Medulla oblongata (tissue), 1 donor: Measurements from ENCODE around the gene HRH3.

ENCODE experiments used
- DNase-seq: peaks from one replicate; pipeline ENCODE4 v3.0.0-alpha.2; 2015; ENCODE audit errors: extremely low spot score

Gene HRH3

DNA sequence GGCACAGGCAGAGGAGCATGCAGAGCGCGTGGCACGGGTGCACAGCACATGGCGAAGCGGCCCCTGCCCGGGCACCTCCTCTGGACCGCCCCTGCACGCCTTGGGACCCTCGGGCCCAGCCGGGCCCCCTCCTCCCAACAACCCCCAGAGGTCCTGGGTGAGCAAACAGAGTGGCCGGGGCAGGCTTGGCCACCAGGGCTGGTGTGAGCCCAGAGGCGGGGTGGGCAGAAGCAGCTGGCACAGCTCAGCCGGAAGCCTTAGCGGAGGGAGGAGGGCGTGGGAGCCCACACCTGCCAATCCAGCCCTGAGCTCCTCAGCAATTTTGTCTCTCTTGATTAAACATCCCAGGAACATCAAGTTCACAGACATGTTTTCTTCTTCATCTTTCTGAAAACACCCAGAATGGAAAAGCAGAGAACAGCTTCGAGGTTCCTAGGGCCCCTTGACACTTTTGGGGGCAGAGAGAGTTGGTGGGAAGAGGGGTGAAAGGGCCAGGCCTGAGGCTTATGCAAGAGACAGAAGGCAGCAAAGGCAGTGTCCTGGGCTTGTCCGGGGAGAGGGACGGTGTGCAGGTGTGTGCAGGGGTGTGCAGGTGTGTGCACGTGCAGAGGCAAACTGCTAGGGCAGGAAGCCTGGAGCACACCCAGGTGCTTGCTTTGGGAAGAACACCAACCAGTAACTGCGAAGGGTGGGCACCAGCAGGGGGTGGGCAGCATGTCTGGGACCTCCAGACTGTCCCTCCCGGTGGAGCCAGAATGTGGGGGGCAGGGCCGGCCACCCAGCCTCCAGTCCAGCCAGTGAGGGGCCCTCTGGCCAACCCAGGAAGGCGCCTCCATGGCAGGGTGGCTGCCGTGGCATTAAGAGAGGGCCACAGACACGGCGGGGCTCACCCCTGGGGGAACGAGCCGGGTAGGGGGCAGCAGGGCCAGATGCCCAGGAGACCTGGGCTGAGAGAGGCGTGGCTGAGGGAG lies 4.8 kb downstream of the HRH3 start:
- no peak for DNase-seq

DNA sequence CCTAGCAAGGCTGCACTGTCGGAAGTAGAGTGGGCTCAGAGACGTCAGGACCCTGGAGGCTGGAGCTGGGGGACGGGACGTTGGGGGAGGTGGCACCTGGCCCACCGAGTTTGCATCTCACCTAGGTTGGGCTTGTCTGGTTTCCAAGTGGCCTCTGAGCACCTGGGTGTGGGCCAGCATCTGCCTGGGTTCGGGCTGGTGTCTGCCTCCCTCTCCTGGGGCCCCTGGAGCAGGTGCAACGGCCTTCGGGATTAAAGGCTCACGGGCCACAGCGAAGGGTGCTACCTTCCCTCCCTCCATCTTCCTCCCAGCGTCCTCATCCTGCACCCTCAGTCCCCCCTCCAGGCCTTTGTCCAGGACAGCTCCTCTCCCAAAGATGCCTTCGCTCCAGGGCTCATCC lies 6.0 kb downstream of the HRH3 start:
- no peak for DNase-seq

DNA sequence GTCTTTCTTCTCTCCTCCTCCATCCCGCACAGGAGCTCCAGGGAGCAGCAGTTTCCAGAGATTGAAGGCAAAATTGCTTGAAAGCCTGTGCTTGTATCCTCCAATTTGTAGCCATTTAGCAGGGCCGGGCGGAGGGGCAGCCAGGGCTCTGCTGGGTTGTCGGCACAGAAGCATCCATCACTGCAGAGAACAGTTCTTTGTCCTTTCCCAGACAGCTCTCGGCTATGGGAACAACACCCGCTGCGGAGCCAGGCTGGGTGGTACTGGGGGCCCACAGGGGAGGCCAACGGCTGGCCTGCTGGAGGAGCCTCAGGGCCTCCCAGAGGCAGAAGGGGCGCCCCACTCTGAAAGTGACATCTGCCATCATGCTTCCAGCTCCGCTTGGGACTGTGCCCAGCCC lies 7.8 kb downstream of the HRH3 start:
- peak; percentile 11 for DNase-seq

DNA sequence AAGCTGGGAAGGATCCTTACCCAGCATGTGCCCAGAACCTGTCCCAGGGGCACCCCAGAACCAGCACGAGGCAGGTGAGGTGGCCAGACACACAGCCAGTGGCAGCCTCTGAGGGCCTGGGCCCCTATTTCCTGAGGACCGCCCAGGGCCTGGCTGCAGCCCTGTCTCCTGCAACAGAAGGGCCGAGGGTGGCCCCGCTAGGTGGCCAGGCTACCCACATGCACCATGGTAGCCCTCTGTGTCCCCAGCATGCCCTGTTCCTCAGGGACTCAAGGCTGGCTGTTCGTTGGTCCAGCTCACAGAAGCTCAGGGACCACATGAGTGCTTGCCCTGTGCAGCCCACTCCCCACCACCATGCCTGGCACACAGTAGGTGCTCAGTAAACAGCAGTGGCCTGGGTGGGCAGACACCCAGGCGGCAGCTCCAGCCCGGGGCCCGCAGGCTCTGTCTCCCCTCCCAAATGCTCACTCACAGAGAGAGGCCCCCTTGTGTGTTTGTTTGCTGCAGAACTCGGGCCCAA lies 8.2 kb downstream of the HRH3 start:
- no peak for DNase-seq

DNA sequence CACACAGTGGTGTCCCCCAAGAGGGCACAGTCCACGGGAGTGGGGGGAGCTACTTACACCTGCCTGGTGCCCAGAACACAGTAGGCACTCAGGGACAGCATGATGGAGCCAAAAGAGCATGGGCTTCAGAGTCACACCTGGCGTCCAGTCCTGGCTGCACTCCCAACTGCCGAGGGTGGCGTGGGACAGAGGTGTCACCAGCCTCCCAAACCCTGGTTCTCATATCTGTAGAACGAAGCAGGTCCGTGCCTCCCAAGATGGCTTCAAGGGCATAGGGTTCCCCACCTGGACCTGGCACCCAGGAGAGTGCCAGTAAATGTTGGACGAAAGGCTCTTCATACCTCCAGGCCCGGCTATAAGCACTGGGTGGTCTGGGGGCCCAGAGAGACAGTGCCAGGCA lies 8.9 kb downstream of the HRH3 start:
- no peak for DNase-seq

DNA sequence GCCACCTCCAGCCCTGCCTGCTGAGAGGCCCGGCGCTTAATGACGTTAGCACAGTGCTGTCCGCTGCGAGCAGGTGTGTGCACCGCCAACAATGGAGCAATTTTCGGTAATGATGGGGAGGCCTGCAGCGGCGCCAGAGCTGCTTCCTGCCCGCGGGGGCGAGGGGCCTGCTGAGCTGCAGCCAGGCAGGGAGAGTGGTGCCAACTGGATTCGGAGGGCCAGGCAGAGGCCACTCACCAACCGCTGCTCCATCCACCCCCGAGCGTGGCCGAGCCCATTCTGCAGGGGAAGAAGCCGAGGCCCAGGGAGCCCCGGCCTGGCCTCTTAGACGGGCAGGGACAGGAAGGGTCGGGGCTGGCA lies 9.6 kb downstream of the HRH3 start:
- no peak for DNase-seq

DNA sequence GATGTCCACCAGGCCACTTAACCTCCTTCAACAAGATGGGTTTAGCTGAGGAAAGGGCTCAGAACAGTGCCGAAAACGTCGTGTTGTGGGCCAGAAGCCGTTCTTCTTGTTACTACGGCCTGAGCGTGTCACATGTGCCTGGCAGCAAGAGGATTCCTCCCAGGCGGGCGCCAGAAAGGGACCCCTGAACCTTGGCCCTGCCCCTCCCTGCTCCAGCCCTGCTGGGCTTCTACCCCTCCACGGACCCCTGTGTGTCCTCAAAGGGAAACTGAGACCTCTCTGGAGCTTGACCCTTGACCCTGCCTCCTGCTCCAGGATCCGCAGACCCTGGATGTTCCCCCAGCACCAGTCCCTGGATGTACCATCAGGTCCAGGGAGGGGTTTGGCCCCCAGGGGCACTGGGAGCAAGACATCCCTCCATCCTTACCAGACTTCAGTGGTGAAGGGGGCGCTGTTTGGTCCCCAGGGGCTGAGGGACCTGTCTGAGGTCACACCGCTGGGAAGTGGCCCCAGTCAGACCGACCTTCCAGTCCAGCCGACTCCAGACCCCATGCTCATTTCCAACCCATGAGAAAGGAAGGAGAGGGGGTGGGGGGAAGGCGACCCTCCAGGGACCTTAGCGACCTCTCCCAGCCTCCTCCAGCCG lies 10.1 kb downstream of the HRH3 start:
- no peak for DNase-seq

DNA sequence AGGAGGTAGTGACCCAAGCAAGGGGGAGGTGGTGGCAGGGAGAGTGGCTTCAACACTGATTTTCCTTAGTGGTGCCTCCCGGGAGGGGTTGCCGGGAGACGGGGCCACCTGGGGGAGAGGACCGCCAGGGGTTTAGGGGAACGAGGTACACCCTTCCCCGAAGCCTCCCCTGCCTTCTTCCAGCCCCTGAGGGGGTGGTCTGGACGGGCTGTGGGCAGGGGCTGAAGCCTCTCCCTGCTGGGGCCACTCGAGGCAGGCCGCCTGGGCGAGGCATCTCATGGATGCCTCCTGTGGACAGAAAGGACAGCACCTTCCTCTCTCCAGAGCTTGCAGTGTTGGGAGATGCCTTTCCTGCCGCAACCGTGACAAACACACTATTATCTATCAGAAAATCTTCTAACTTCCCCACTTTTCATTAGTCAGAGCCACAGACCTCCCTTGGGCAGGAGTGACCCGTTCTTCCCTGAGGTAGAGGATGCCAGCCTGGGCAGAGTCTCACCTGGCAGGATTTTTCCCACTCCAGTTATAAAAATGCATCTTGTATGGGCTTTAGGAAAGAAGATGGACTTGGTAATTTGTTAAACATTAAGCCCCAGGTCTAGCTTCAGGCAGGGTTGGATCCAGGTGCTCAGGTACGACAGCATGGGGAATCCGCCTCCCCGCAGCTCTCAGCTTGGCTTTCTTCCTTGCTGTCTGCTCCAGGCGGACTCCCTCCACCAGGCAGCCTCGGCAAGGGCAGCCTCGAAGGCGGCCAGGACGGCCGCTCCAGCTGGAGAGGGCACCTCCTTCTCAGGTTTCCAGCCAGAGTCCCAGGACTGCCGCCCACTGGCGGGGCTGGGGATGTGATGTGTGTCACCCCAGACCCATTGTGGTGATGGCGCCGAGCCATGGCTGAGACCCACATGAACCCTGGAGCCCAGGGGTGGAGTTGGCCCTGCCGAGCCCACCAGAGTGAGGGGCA lies 11.0 kb downstream of the HRH3 start:
- no peak for DNase-seq

DNA sequence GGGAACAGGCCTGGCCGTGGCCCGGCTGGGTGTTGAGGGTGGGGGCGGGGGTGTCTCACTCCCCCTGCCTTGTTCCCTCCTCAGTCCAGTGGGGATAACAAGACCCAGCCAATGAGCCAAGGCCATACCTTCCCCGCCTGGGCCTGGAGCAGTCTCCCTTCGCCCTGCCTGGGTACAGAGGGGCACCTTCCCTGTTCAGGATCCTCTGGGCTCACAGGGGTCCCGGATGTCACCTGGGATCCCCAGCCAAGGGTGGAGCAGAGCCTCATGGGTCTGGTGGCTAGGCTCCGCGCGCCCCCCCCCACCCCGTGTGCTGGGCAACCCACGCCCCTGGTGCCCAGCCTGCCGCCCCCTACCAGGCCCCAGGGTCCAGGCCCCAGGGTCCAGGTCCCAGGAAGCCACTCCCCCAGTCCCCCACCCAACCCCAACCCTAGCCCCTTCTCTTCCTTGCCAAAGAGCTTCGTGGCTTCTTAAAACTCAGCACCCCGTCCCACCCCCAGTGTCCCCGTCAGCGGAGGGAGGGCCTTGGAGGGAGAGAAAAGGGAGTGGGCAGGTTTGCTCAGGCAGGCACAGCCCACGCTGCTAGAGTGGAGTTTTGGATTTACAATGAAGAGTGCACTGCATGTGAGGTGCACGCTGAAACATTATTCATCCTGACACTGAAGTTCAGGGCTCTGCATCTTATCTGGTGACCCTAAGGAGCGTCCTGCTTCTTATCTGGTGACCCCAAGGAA lies 11.8 kb downstream of the HRH3 start:
- no peak for DNase-seq

DNA sequence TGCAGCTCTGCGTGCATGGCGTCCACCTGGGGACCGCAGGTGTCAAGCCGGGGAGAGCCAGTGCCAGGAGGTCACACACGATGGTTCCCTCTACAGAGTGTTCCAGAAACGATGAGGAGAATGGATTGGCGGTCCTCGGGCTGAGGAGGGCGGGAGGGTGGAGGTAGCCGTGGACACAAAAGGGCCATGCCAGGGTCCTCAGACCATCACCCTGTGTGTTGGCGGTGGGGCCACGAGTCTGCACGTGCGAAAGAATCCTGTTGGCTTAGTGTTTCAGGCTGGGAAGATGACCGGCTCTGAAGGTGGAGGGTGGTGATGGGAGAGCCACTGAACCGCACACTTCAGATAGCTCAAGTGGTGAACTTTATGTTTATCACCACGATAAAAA lies 13.7 kb downstream of the HRH3 start:
- DNase-seq, result no peak

DNA sequence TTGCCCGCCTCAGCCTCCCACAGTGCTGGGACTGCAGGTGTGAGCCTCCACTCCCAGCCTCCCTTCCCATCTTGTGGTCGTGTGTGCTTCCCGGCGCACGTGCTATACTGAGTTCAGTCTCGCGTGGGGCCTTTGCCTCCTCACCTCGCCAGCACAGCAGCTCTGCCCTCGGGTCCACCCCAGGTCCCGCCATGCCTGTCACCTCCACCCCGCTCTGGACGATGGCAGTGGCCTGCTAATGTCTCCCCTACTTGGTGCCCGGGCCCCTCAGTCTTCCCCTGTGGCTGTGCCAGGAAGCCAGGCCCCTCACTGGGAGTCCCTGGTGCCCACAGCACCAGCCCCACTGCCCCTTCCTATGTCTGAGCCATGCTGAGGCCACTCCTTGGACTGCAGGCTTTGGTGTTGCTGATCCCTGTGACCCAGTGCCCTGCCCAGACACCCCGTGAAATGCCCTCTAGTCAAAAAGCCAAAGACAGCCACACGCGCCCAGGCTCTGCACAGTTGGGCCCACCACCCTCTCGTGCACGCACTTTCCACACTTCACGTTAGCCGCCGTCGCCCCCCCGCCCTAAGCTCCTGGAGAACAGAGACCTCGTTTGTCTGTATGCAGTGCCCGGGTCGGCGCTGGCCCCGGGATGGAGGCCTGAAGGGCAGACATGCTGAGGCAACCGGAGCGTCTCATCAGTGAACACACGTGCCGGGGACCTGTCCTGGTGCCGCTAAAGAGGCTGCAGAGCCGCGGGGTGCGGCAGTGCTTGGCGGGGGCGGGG lies 14.3 kb downstream of the HRH3 start:
- no peak for DNase-seq

DNA sequence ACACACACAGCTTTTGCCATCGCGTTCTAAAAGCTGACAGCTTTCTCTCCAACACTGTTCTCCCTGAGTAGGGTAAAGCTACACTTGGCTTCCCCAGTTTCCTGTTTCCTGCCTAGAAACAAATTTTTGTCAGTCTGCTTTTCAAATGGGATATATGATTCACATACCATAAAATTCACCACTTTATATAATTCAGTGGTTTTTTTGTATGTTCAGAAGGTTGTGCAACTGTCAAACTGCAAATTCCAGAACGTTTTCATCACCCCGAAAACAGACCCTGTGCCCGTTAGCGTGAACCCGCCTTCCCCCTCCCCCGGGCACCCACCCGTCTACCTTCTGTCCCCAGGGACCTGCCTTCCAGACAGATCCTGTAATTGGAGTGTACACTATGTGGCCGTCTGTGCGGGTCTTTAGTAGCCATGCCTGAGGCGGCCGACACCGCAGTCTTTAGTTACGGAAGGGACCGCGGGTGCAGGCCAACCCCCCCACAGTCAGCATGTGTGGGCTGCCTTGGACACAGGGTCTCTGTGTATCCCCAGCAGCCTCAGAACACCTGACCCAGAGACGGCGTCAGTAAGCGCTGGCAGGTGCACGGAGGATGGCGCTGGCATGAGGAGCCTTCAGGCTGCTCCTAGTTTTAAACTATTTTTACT lies 16.6 kb downstream of the HRH3 start:
- no peak for DNase-seq

DNA sequence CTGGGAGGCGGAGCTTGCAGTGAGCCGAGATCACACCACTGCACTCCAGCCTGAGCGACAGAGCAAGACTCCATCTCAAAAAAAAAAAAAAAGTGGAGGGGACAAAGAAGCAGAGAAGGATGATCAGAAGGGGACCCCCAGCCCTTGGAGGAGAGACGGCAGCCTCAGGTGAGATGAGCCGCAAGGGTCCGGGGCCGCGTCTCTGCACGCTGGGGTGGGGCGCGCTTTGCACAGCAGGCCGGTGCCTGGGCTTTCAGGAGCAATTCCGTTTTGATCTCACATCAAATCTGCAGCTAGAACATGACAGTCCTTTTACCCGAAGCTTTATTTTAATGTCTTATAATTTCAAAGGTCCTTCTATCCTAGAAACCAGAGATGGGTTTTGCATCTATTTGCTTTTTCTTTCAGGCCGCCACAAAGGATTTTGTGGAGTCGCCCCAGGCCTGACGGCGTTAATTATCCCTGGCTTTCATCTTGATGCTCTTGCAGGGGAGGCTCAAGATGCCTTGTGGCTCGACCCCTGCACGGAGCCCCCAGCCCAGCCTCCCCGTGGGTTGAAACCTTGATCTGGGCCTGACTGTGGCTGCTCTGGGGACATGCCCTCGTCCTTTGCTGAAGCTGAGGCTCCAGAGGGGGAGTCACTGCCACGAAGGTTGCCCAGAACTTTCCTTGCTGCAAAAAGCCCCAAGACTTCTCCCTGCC lies 17.3 kb downstream of the HRH3 start:
- no peak for DNase-seq

DNA sequence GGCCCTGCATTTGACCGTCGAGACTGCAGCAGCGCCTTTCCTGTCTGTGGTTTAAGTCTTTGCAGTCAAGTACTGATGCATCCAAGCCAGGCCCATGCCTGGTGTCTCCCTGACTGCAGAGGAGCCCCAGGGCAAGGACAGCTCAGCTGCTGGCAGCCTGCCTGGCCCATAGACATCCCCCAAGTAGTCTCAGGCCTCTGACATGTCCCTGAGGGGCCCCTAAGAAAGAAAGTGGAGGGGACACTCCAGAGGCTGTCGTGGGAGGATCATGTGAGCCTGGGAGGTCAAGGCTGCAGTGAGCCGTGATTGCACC lies 18.0 kb downstream of the HRH3 start:
- DNase-seq, result no peak

DNA sequence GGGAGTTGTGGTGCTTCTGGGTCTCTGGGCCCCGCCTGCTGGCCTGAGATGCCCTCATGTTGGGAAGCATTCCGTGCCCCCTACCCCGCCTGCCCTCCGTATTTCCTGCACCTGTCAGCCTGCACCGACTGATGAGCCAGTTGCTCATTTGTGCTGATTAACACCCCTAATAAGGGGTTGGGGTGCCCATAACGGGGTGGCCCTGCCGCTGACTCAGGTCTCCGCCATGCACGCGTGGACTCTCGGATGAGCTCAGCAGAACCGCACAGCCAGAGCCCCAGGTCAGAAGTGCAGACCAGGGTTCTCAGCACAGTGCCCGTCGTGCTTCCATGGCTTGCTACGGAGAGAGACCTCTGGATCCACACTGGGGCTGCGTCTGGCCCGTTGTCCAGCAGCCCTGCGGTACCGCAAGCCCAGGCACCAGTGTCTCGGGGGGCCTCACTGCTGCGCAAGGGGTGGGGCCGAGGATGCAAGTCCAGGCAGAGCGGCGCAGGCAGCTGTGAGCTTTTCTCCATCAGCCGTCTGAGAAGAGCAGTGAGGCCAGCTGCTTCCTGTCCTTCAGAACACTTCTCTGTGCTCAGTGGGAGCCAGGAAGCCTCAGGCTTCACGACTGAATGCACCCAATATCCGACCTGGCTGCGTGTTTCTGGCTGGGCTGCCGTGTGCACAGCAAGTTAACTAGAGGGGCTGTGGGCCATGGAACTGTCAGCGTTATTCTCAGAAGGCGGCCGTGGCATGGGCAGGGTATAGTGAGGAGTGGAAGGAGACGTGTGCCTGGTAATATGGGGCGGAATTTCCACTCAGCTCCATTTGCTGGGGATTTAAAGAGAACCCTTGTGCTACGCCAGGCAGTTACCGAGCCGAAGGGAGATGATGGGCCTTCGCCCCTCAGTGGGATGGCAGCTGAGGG lies 18.6 kb downstream of the HRH3 start:
- no peak for DNase-seq

DNA sequence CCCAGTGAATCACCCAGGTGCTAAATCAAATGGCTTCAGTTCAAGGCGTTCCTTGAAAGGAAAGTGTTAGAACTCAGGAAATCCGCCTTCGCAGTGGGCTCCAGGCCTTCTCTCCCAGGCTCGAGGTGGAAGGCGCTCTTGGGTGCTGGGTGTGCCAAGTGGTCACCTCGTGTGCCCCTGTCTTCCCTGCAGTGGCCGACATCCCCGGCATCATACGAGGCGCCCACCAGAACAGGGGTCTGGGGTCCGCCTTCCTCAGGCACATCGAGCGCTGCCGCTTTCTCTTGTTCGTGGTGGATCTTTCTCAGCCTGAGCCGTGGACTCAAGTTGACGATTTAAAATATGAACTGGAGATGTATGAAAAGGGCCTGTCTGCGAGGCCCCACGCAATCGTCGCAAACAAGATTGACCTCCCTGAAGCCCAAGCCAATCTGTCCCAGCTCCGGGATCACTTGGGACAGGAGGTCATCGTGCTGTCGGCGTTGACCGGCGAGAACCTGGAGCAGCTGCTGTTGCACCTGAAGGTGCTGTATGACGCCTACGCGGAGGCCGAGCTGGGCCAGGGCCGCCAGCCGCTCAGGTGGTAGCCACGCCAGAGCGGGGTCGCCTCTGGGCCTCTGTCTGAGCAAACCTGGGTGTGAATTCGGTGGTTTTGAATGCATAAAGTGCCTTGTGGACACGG lies 19.4 kb downstream of the HRH3 start:
- DNase-seq, result no peak

DNA sequence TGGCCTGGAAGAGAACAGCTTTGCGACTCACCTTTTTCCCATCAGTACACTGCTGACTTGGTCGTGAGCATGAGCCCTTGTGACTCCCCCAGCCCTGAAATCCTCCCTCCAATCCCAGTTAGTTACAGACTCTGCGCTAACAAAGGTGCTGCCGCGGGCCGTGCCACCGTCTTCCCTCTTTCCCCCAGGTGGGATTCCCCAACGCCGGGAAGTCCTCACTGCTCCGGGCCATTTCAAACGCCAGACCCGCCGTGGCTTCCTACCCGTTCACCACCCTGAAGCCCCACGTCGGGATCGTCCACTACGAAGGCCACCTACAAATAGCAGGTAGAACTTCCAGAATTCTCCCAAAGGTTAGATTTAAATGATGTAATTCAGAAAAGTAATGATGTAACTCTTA lies 21.1 kb downstream of the HRH3 start:
- DNase-seq, result no peak

DNA sequence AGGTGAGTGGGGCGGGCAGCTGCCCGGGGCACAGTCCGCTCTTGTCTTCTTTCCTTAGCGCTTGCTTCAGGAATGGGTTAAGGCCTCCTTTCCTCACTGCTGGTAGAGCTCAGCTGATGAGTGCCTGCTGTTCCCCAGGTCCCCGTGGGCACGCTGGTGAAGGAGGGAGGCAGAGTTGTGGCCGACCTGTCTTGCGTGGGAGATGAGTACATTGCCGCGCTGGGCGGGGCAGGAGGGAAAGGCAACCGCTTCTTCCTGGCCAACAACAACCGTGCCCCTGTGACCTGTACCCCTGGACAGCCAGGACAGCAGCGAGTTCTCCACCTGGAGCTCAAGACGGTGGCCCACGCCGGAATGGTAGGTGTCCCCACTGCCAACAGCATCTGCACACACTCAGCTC lies 21.6 kb downstream of the HRH3 start:
- DNase-seq, result no peak
